KG1 (cell line): ENCODE measurements around the gene EN1.

Experiments
- DNase-seq: peaks from one replicate; lab custom pipeline; 2025; lab: John Stamatoyannopoulos, UW

The EN1 gene

GRCh38 chr2:118855451-118856279 lies 8.2 kb upstream of the EN1 start:
- DNase-seq = peak; percentile 73

GRCh38 chr2:118854507-118855345 lies 7.3 kb upstream of the EN1 start:
- no peak for DNase-seq

GRCh38 chr2:118853651-118854291 lies 6.3 kb upstream of the EN1 start:
- DNase-seq = no peak

DNA sequence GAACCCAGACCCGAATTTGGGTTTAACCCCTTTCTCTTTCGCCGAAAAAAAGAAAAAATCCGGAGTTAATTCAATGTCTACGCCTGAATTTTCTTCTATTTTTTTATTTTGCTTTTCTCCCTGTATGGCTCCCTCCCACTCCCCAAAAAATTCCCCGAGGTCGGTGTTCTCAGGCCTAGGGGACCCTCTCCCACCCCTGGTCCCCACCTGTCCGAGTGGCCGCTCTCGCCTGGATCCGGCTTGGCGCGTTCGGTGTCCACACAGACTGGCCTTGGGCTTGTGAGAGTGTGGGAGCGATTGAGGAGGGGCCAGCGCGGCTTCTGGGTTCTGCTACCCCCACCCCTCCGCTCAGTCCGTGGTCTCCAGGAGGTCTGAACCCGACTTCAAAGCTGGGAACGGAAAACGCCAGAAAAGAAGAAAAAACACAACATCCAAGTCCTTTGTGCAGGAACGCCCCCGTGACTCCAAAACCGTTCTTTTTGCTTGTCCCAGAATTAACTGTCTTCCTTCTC lies 5.7 kb upstream of the EN1 start:
- no peak for DNase-seq

DNA sequence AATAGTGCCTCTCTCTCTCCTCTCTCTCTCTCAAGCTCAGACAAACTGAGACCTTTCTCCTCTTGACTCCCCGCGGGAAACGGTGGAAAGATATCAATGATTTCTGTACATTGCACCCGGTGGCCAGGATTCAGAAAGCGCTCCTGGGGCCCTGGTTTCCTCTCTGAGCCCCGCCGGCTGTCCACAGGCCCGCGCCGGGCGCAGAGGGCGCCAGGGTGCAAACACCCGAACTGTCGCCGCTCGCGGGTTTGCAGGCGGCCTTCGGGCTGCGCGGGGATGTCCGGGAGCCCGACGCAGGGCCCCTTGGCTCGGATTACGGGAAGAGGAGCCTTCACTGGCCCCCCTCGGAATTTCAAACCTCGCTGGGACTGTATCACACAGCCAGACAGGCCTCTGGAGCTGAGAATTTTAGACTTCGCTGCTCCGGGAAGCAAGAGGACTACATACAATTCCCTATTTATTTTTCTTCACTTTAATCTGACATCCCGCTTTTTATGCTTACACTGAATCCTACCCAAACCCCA lies 5.2 kb upstream of the EN1 start:
- no peak for DNase-seq

DNA sequence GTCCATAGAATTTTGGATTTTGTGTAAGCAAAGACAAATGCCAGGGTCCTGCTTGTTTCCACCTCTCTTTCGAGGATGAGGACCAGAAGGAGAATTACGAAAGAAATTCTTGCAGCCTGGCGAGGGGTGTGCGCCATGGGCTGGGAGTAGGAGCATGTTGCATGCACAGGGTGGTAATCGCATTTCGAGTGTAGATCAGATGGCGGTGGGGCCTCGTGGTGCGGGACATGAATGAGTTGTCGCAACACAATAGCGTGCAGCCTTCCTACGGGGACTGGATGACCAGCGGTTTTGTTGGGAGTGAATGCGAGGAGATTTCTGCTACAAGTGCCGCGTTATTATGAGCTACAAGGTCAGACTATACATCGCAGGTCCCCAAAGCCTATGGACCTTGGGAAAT lies 4.2 kb upstream of the EN1 start:
- no peak for DNase-seq

GRCh38 chr2:118850901-118851415 lies 3.5 kb upstream of the EN1 start:
- no peak for DNase-seq

- DNase-seq = no peak
These were observed 2.9 kb upstream of the EN1 start for GRCh38 chr2:118850168-118850900.

- DNase-seq = no peak
These were observed 2.0 kb upstream of the EN1 start for GRCh38 chr2:118849226-118850167.

- DNase-seq = no peak
These were observed 1.2 kb upstream of the EN1 start for GRCh38 chr2:118848381-118849225.

- no peak for DNase-seq
These were observed 319 bp upstream of the EN1 start for GRCh38 chr2:118847762-118848172.

- no peak for DNase-seq
These were observed 951 bp downstream of the EN1 start for GRCh38 chr2:118846442-118846952.

GRCh38 chr2:118845522-118846441 lies 1.7 kb downstream of the EN1 start:
- no peak for DNase-seq

DNA sequence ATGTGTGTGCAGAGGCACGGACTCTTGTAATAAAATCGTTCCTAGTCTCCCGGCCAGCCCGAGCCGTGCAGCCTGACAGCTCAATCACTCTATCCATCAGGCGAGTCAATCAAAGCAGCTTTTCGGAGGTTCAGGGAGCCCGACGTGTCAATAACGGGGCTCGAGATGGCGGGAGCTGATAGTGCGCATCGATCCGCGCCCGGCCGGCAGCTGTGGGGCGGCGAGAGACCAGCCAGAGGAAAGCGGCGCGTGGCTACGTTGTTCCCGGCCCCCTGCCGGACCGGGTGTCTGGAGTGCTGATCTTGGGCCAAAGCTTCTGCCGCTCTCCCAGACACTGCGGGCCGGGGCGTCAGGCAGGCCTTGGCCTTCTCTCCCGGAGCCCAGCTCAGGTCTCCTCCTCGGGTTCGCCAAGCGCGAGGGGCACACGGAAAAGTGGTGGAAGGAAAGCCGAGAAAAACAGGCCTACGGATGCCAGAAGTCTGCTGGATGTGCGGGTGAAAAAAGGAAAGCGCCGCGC lies 2.4 kb downstream of the EN1 start:
- DNase-seq = no peak

DNA sequence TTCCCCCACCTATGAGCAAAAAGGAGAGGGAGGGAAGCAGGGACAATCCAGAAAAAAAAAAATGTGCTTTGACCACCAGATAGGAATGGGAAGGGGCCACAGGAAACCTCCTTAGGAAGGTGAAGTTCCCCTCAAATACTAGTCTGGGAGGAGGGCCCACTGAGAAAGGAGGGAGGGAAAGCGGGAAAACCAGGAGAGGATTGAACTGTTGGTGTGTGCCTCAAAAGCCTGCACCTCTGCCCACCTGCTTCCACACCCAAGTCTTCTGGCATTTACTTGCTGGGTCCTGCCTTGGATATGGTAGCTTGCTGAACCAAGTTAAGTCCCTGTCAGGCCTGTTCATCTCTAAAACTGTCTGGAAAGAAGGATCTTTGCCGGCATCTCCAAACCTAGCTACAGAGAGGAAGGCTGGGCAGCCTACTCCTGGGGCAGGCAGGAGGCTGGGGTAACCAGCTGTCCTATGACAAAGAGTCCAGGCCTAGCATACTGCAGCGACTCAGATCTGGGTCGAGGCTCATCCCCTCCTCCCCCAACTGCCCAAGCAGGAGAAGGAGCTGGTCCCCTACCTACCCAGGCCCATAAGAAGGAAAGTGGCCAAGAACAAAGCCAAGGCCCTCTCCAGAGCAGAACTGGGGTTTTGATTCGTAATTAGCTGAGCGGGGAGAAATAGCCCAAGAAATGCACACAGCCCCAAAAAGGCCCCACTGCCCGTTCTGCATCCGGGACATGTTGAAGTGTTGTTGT lies 3.0 kb downstream of the EN1 start:
- no peak for DNase-seq

DNA sequence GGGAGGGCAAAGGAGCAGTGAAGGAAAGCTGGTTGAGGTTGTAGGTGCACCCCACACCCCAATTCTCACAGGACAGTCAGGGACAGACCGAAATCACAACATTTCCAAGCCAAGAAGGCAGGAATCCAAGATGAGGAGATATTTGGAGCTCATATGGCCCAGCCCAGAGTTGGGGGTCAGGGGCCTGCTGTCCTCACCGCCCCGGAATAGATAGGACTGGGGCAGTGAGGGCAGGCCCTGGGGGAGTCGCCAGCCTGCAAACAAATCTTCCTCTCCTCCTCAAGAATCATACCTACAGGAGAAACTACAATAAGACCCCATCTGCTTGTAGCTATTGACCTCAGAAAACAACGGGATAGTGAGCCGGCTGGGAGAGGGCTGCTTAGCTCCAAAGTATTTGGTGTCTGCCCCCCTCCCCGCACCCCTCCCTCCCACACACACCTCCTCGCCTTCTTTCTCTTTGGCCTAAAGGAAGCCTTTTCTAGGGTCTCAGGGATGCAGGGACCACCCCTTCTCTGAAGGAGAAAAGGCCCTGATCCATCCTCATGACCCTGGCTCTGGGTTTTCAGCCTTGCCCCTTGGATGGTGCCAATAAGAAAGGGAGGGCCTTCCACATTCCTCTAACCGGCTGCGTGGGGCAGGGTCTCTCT lies 3.8 kb downstream of the EN1 start:
- no peak for DNase-seq
